ENCODE data around the gene GOLPH3L.

The GOLPH3L gene

DNA sequence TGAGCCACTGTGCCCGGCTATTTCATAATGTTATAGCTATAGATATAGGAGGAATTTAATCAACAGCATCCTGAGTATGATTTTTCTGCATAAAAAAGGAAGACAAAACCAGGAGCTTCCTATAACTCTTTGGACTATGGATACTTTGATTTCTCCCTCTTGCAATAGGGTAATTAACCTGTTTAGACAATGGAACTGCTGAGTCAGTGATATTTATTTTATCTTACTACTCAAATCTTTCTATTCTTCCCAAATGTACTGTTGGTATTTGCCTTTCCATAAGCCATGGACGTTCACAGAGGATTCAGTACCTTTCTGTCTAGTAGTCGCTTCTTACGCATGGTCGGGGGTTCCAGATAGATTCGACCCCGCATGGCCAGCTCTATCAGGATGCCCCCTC is 33.6 kb downstream of the GOLPH3L start:
- Histone ChIP-seq H3K27me3 (ENCODE audit: insufficient read depth, low read length, poor library complexity, severe bottlenecking) (no peaks in the 10 kb centered on the region), H3K9me2 (replicated peaks; ENCODE audit: low read depth, low read length) (no peaks in the 10 kb centered on the region), H3K9me3 (ENCODE audit: insufficient read depth, low read depth, low read length) (no peaks in the 10 kb centered on the region), H3K9ac (ENCODE audit: low read depth, low read length, poor library complexity, severe bottlenecking) (no peak overlapping the region), H2AFZ (ENCODE audit: low read length) (no peak overlapping the region), H3K4me2 (ENCODE audit: low read depth, low read length, poor library complexity, severe bottlenecking) (no peak overlapping the region), H4K20me1 (ENCODE audit: insufficient read depth, low read length, poor library complexity, severe bottlenecking) (no peaks in the 10 kb centered on the region), H3K79me2 (ENCODE audit: insufficient read depth, low read length) (no peaks in the 10 kb centered on the region), H3F3A (ENCODE audit: low read depth) (no peaks in the 10 kb centered on the region), H3K4me3 (ENCODE audit: low read length, poor library complexity, severe bottlenecking) (no peak overlapping the region), H3K36me3 (ENCODE audit: insufficient read depth, low read length) (peaks cover 24% of the 10 kb centered on the region; the same call in 1 of the 2 replicates), H3K4me1 (ENCODE audit: insufficient read depth, low read length, poor library complexity, severe bottlenecking) (no peaks in the 10 kb centered on the region)
- TF ChIP-seq, protein P1, sequence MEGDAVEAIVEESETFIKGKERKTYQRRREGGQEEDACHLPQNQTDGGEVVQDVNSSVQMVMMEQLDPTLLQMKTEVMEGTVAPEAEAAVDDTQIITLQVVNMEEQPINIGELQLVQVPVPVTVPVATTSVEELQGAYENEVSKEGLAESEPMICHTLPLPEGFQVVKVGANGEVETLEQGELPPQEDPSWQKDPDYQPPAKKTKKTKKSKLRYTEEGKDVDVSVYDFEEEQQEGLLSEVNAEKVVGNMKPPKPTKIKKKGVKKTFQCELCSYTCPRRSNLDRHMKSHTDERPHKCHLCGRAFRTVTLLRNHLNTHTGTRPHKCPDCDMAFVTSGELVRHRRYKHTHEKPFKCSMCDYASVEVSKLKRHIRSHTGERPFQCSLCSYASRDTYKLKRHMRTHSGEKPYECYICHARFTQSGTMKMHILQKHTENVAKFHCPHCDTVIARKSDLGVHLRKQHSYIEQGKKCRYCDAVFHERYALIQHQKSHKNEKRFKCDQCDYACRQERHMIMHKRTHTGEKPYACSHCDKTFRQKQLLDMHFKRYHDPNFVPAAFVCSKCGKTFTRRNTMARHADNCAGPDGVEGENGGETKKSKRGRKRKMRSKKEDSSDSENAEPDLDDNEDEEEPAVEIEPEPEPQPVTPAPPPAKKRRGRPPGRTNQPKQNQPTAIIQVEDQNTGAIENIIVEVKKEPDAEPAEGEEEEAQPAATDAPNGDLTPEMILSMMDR (conservative IDR thresholded peaks at IDR 0.05; ENCODE audit: low read length): no peak
- no peak for TF ChIP-seq EZH2phosphoT487 (IDR thresholded peaks at IDR 0.05; ENCODE audit: borderline replicate concordance)

DNA sequence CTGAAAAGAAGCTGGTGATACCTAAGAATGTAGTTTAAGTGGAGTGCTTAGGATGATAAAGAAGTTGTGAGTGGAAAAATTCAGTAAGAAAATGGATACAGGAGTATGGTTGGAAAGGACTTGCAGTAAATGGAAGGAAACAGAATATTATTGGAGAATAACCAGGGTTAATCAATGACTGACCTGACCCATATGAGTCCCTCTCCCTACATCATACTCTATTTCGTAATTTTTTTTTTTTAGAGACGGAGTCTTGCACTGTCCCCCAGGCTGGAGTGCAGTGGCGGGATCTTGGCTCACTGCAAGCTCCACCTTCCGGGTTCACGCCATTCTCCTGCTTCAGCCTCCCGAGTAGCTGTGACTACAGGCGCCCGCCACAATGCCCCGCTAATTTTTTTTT is 34.1 kb downstream of the GOLPH3L start:
- H4K20me1 ChIP-seq (ENCODE audit: insufficient read depth, low read length, poor library complexity, severe bottlenecking): no peaks in the 10 kb centered on the region
- H3K4me3 ChIP-seq (ENCODE audit: low read length, poor library complexity, severe bottlenecking): no peak overlapping the region
- no peaks in the 10 kb centered on the region for H3K4me1 ChIP-seq (ENCODE audit: insufficient read depth, low read length, poor library complexity, severe bottlenecking)
- peaks cover 24% of the 10 kb centered on the region; the same call in 1 of the 2 replicates for H3K36me3 ChIP-seq (ENCODE audit: insufficient read depth, low read length)
- H3K4me2 ChIP-seq (ENCODE audit: low read depth, low read length, poor library complexity, severe bottlenecking): no peak overlapping the region
- no peaks in the 10 kb centered on the region for H3F3A ChIP-seq (ENCODE audit: low read depth)
- no peaks in the 10 kb centered on the region for H3K9me2 ChIP-seq (replicated peaks; ENCODE audit: low read depth, low read length)
- no peaks in the 10 kb centered on the region for H3K9me3 ChIP-seq (ENCODE audit: insufficient read depth, low read depth, low read length)
- H3K9ac ChIP-seq (ENCODE audit: low read depth, low read length, poor library complexity, severe bottlenecking): no peak overlapping the region
- no peak overlapping the region for H2AFZ ChIP-seq (ENCODE audit: low read length)
- TF ChIP-seq, protein P1 (conservative IDR thresholded peaks at IDR 0.05; ENCODE audit: low read length): no peak
- H3K27me3 ChIP-seq (ENCODE audit: insufficient read depth, low read length, poor library complexity, severe bottlenecking): no peaks in the 10 kb centered on the region
- H3K79me2 ChIP-seq (ENCODE audit: insufficient read depth, low read length): no peaks in the 10 kb centered on the region

DNA sequence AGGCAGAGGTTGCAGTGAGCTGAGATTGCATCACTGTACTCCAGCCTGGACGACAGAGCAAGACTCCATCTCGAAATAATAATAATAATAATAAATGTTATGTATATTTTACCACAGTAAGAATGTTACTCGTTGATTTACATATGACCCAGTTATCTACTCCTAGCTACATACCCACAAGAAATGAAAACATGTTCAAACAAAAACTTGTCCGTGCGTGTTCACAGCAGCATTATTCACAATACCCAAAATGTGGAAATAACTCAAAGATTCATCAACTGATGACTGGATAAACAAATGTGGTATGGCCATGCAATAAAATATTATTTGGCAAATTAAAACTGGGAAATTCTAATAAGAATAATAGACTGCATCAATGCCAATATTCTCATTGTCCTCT is 35.8 kb downstream of the GOLPH3L start:
- H3K4me2 ChIP-seq (ENCODE audit: low read depth, low read length, poor library complexity, severe bottlenecking): no peak overlapping the region
- H4K20me1 ChIP-seq (ENCODE audit: insufficient read depth, low read length, poor library complexity, severe bottlenecking): no peaks in the 10 kb centered on the region
- H2AFZ ChIP-seq (ENCODE audit: low read length): no peak overlapping the region
- no peak overlapping the region for H3K4me3 ChIP-seq (ENCODE audit: low read length, poor library complexity, severe bottlenecking)
- H3K4me1 ChIP-seq (ENCODE audit: insufficient read depth, low read length, poor library complexity, severe bottlenecking): no peaks in the 10 kb centered on the region
- no peaks in the 10 kb centered on the region for H3K27me3 ChIP-seq (ENCODE audit: insufficient read depth, low read length, poor library complexity, severe bottlenecking)
- no peaks in the 10 kb centered on the region for H3F3A ChIP-seq (ENCODE audit: low read depth)
- no peaks in the 10 kb centered on the region for H3K9me2 ChIP-seq (replicated peaks; ENCODE audit: low read depth, low read length)
- H3K9me3 ChIP-seq (ENCODE audit: insufficient read depth, low read depth, low read length): no peaks in the 10 kb centered on the region
- H3K36me3 ChIP-seq (ENCODE audit: insufficient read depth, low read length): peaks cover 28% of the 10 kb centered on the region; the same call in 1 of the 2 replicates
- no peak overlapping the region for H3K9ac ChIP-seq (ENCODE audit: low read depth, low read length, poor library complexity, severe bottlenecking)
- no peak for TF ChIP-seq EZH2phosphoT487 (IDR thresholded peaks at IDR 0.05; ENCODE audit: borderline replicate concordance)
- TF ChIP-seq, protein P1 (conservative IDR thresholded peaks at IDR 0.05; ENCODE audit: low read length): no peak
- no peaks in the 10 kb centered on the region for H3K79me2 ChIP-seq (ENCODE audit: insufficient read depth, low read length)
